GM18519 (cell line): Measurements from ENCODE around the gene MAGEB18.

Experiments used
- ATAC-seq: cut with Tn5 transposase; IDR thresholded peaks from one replicate; pipeline ENCODE4 v1.9.1; 2021; ENCODE audit warnings: mild to moderate bottlenecking, moderate library complexity; ENCODE audit not compliant: unreplicated experiment, low FRiP score

MAGEB18 gene

DNA sequence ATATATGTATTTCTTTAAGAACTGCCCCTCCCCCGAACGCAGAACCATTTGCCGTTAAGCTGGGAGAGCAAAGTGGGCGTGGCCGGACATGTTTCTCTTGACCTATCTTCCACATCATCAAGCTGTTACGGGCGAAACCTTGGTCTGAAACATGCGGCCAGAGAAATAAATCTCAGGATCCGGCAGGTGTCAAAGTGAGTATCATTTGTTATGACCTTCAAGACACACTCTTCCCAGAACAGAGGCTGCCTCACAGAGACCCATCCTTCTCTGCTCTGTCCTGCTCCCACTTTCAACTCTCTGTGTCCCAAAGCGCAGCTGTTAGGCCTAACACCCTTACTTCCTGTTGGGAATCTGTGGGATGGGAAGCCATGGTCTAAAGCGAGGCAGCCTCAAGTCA lies at the start of gene MAGEB18:
Gene MAGEB18 (plus strand): TSS at position 70 of the 400 bp plus-strand sequence. CDS start 643 bp downstream, outside the sequence.
- ATAC-seq: no peak

DNA sequence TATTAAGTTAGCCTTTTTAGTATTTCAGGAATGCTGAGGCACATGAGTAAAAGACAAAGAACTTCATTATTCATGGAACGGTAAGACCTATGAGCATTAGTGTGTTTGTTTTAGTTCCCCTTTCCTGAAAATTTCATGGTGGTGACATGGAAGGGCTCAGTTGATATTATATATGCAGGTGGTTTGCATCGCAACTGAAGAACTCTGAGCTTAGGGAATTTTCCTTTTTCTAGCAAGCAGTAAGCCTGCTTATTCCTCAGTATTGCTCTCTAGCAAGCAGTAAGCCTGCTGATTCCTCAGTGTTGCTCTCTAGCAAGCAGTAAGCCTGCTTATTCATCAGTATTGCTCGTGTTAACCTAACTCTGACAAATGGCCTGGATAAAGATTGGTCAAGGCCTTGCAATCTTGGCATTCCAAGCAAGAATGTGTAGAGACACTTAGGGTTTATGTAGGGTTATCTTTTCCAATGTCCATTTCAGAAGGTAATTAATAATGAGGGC lies 37.7 kb upstream of the MAGEB18 start:
- no peak for ATAC-seq

DNA sequence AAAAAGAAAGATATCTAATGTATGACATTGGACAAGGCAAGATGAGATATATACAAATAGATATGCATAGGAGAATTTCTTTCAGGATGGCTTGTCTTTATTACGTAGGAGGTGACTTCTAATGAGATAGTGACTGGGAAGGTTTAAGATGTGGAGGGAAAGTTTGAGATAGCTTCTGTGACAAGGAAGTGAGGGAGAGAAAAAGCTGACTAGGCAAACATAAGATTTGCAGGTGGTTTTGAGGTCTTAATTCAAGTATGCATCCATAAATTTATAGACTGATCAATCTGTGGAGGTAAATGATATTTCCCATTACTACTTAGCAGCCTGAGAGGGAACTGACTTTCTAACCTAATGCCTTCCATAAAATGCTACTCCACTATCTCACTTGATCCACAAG lies 29.0 kb upstream of the MAGEB18 start:
- ATAC-seq: no peak

- ATAC-seq: no peak
Measured at GRCh38 chrX:26146024-26146423, 7.9 kb downstream of the MAGEB18 start.

DNA sequence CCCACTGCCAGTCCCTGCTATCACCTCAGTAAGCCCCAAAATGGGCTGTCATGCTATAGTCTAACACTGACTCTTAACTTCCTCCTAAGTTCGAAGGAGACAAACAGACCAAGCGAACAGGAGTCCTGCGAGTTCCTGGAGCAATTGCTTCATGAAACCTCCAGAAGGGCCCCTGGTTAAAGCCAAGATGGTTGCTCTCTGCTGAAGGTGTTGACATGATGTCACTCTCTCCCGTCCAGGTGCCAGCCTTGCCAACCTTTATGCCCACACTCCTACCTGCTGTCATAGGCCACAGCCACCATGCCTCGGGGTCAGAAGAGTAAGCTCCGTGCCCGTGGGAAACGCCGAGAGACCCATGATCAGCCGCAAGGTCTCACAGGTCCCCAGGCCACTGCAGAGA lies 22.2 kb downstream of the MAGEB18 start, which contains the start of gene MAGEB6B:
Gene MAGEB6B (plus strand): TSS at position 301 of the 400 bp plus-strand sequence. CDS start 0 bp downstream, at position 301.
- no peak for ATAC-seq
